Measurements from ENCODE around the gene ZDHHC4.

DNA sequence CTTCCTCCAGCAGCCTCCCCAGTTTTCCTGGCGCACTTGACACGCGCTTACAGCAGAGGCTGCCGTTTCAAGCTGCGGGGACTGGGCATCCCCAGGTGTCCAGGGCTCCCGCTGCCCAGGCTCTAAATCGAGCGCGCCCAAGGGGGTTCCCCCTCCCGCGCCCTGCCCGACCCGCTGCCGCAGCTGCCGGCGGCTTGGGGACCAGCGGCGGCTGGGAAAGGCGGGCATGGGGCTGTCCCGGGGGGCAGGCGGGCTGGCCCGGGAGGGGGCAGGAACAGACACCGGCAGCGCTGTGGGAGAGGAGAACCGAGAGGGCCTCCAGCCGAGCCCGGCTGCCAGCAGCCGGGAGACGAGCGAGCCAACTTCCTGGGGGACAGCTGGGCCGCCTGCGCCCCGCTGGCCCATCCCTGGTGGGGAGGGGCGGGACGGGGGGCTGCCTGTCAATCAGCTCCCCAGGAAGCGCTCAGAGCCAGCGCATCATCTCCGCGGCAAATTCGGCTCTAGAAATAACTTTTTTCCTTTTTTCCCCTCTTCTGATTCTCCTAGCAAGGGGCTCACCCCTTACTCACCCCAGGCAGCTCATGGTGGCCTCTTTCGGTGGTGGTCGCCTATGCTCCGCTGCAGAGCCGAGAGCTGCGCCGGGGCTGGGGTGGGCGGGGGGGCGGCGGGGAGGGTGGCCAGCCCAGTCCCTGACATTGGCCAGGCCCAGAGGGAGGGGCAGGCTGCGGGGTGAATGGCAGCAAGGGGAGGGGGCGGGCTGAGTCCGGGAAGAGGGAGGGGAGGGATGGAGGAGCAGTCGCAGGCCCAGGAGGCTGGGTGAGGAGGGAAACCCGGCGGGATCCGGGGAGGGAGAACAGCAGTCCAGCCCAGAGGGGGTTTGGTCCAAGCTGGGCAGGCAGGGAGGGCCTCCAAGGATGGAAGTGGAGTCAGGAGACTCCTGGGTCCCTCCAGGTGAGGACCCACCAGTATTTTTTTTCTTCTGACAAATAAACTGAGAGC lies 40.7 kb upstream of the ZDHHC4 start:
- TF ChIP-seq CTCF (tag by site-specific recombination; IDR thresholded peaks at IDR 0.05) = no peak
- TF ChIP-seq ZFHX2 (tag by site-specific recombination; conservative IDR thresholded peaks at IDR 0.05) = no peak
- no peak for TF ChIP-seq ZNF280D (tag by site-specific recombination; IDR thresholded peaks at IDR 0.05)
- TF ChIP-seq, protein P1, sequence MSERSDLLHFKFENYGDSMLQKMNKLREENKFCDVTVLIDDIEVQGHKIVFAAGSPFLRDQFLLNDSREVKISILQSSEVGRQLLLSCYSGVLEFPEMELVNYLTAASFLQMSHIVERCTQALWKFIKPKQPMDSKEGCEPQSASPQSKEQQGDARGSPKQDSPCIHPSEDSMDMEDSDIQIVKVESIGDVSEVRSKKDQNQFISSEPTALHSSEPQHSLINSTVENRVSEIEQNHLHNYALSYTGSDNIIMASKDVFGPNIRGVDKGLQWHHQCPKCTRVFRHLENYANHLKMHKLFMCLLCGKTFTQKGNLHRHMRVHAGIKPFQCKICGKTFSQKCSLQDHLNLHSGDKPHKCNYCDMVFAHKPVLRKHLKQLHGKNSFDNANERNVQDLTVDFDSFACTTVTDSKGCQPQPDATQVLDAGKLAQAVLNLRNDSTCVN (tag by site-specific recombination; optimal IDR thresholded peaks at IDR 0.05) = no peak
- no peak for TF ChIP-seq OVOL3 (tag by site-specific recombination; IDR thresholded peaks at IDR 0.05)
- no peak for TF ChIP-seq ZNF426 (tag by site-specific recombination; IDR thresholded peaks at IDR 0.05)
- TF ChIP-seq KLF10 (tag by site-specific recombination; IDR thresholded peaks at IDR 0.05) = no peak
- TF ChIP-seq, protein P2, sequence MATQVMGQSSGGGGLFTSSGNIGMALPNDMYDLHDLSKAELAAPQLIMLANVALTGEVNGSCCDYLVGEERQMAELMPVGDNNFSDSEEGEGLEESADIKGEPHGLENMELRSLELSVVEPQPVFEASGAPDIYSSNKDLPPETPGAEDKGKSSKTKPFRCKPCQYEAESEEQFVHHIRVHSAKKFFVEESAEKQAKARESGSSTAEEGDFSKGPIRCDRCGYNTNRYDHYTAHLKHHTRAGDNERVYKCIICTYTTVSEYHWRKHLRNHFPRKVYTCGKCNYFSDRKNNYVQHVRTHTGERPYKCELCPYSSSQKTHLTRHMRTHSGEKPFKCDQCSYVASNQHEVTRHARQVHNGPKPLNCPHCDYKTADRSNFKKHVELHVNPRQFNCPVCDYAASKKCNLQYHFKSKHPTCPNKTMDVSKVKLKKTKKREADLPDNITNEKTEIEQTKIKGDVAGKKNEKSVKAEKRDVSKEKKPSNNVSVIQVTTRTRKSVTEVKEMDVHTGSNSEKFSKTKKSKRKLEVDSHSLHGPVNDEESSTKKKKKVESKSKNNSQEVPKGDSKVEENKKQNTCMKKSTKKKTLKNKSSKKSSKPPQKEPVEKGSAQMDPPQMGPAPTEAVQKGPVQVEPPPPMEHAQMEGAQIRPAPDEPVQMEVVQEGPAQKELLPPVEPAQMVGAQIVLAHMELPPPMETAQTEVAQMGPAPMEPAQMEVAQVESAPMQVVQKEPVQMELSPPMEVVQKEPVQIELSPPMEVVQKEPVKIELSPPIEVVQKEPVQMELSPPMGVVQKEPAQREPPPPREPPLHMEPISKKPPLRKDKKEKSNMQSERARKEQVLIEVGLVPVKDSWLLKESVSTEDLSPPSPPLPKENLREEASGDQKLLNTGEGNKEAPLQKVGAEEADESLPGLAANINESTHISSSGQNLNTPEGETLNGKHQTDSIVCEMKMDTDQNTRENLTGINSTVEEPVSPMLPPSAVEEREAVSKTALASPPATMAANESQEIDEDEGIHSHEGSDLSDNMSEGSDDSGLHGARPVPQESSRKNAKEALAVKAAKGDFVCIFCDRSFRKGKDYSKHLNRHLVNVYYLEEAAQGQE (tag by site-specific recombination; IDR thresholded peaks at IDR 0.05) = no peak
- TF ChIP-seq SETDB1 (IDR thresholded peaks at IDR 0.05; ENCODE audit: insufficient read length, low read length) = no peak
- TF ChIP-seq ZNF214 (tag by site-specific recombination; IDR thresholded peaks at IDR 0.05; ENCODE audit: borderline replicate concordance) = no peak
- TF ChIP-seq, protein P3, sequence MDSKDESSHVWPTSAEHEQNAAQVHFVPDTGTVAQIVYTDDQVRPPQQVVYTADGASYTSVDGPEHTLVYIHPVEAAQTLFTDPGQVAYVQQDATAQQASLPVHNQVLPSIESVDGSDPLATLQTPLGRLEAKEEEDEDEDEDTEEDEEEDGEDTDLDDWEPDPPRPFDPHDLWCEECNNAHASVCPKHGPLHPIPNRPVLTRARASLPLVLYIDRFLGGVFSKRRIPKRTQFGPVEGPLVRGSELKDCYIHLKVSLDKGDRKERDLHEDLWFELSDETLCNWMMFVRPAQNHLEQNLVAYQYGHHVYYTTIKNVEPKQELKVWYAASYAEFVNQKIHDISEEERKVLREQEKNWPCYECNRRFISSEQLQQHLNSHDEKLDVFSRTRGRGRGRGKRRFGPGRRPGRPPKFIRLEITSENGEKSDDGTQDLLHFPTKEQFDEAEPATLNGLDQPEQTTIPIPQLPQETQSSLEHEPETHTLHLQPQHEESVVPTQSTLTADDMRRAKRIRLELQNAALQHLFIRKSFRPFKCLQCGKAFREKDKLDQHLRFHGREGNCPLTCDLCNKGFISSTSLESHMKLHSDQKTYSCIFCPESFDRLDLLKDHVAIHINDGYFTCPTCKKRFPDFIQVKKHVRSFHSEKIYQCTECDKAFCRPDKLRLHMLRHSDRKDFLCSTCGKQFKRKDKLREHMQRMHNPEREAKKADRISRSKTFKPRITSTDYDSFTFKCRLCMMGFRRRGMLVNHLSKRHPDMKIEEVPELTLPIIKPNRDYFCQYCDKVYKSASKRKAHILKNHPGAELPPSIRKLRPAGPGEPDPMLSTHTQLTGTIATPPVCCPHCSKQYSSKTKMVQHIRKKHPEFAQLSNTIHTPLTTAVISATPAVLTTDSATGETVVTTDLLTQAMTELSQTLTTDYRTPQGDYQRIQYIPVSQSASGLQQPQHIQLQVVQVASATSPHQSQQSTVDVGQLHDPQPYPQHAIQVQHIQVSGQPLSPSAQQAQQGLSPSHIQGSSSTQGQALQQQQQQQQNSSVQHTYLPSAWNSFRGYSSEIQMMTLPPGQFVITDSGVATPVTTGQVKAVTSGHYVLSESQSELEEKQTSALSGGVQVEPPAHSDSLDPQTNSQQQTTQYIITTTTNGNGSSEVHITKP (tag by site-specific recombination; IDR thresholded peaks at IDR 0.05) = no peak
- TF ChIP-seq PATZ1 (tag by site-specific recombination; IDR thresholded peaks at IDR 0.05) = no peak
- TF ChIP-seq ZNF366 (tag by site-specific recombination; conservative IDR thresholded peaks at IDR 0.05) = no peak

Measured in HEK293 (cell line).